ENCODE data around the gene ARMC5.
A peak's percentile ranks its signal among the peaks of the same experiment; 100 is the strongest.
"Not testable (repeated sequence)": the region's sequence is repeated elsewhere in the genome, so short reads cannot be mapped to it uniquely, and the experiment has no call there.

The ARMC5 gene

GRCh38 chr16:31436221-31437045 lies 22.9 kb upstream of the ARMC5 start:
- no peak for TF ChIP-seq CTCF (conservative IDR thresholded peaks at IDR 0.05)
- TF ChIP-seq ZFX (IDR thresholded peaks at IDR 0.05), result no peak

GRCh38 chr16:31438414-31438813 lies 20.9 kb upstream of the ARMC5 start:
- no peak overlapping the region for H3K27ac ChIP-seq
- TF ChIP-seq CTCF (conservative IDR thresholded peaks at IDR 0.05) (no peak), ZFX (IDR thresholded peaks at IDR 0.05) (no peak)

More at GRCh38 chr16:31436221-31437045, 22.9 kb upstream of the ARMC5 start:
- H3K27ac ChIP-seq, result no peak overlapping the region

DNA sequence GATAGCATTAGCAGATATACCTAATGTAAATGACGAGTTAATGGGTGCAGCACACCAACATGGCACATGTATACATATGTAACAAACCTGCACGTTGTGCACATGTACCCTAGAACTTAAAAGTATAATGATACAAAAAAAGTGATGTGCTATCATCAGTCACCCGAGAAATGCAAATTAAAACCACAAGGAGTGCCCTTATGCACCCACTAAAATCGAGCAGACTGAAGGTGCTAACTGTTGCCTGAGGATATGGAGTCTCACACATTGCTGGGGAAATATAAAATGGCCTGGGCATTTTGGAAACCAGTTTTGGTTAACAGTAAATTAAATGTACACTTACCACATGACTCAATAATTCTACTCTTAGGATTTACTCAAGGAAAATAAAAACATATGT lies 20.3 kb upstream of the ARMC5 start:
- not testable (repeated sequence) for H3K27ac ChIP-seq

GRCh38 chr16:31439519-31439918 lies 19.8 kb upstream of the ARMC5 start:
- TF ChIP-seq ZFX (IDR thresholded peaks at IDR 0.05), result no peak
- no peak overlapping the region for H3K27ac ChIP-seq

DNA sequence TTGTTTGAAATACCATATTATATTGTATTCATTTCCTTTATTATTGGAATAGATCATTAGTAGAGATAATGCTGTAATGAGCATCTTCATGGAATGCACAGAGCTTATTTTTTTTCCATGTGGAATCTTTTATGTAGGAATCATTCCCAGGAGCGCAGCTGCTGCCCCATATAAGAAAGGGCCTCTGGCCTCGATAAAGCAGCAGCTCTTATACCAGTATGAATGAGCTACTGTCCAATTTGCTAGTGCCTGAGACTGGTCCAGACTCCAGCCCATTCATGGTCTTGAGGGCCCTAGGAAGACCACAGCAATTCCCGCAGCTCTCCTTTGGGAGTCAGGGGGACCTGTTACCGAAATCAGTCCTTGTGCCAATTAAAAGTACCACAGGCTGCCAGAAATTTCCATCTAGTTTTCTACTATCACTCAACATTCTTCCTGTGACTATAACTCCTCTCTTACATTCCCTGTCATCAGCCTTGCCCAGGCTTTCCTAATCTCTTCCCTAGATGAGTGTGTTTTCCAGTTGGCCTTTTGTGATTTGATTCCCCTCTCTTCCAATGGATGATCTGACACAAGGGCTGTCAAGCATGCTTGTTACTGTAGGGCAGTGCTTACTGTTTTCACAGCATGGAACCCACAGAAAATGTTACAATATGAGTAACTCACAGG lies 18.7 kb upstream of the ARMC5 start:
- no peak overlapping the region for H3K27ac ChIP-seq
- TF ChIP-seq ZFX (IDR thresholded peaks at IDR 0.05) (no peak), CTCF (conservative IDR thresholded peaks at IDR 0.05) (no peak)

DNA sequence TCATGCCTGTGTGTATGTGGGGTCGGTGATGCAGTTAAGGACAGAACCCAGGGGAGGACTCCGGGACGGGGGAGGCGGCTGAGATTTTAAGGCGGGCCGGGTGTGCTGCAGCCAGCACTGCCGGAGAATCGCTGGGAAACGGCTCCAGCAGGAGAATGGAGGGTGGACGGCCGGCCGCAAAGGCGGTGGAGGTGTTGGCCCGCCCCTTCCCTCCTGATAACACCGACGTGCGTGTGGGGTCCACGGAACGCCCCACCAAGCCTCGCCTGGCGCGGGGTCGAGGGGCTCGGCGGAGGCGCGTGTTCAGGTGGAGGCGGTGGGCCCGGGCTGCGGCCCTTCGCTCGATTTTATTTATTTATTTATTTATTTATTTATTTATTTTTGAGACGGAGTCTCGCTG lies 17.3 kb upstream of the ARMC5 start:
- no peak overlapping the region for H3K27ac ChIP-seq
- TF ChIP-seq ZFX (IDR thresholded peaks at IDR 0.05) (no peak), CTCF (conservative IDR thresholded peaks at IDR 0.05) (no peak)

DNA sequence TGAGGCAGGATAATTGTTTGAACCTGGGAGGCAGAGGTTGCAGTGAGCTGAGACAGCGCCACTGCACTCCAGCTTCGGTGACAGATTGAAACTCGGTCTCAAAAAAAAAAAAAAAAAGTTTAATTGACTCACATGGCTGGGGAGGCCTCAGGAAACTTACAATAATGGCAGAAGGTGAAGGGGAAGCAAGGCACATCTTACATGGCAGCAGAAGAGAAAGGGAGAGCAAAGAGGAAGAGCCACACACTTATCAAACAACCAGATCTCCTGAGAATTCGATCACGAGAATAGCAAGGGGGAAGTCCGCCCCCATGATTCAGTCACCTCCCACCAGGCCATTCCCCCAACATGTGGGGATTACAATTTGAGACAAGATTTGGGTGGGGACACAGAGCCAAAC lies 13.4 kb upstream of the ARMC5 start:
- not testable (repeated sequence) for H3K27ac ChIP-seq

DNA sequence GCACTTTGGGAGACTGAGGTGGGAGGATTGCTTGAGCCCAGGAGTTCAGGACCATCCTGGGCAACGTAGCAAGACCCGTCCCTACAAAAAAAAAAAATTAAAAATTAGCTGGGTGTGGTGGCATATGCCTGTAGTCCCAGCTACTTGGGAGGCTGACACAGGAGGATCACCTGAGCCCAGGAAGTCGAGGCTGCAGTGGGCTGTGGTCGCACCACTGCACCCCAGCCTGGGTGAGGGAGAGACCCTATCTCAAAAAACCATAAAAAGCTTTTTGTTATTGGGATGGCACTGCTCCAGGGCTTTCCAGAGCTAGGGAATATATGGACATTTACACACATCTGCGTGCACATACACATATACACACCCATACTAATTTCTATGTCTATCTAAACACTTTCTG lies 8.1 kb upstream of the ARMC5 start:
- TF ChIP-seq CTCF (conservative IDR thresholded peaks at IDR 0.05) (no peak), ZFX (IDR thresholded peaks at IDR 0.05) (no peak)

More for the DNA sequence above, 8.1 kb upstream of the ARMC5 start:
- peak overlapping the region; percentile 54 for H3K27ac ChIP-seq
